GM19324 (cell line): ENCODE measurements around the gene CS.

Experiments used
- ATAC-seq: cut with Tn5 transposase; IDR thresholded peaks from one replicate; pipeline ENCODE4 v1.9.1; 2021; ENCODE audit warnings: mild to moderate bottlenecking, moderate library complexity; ENCODE audit not compliant: unreplicated experiment, low FRiP score

CS gene

DNA sequence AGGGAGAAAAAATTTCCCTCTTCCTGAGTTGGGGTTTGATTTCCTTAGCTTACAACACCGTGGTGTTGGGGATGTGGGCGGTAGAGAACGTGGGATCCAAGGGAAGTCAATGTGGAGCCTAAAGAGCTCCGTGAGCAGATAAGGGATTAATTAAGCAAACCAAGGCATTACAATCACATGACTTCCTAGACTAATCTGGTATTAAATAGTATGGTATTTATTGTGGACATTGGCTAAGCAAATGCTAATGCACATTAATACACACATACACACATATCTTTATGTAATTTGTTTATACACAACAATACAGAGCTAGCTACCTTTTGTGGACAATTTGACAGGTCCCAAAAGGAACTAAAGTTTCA, 77.6 kb downstream of the CS start:
- ATAC-seq: no peak

DNA sequence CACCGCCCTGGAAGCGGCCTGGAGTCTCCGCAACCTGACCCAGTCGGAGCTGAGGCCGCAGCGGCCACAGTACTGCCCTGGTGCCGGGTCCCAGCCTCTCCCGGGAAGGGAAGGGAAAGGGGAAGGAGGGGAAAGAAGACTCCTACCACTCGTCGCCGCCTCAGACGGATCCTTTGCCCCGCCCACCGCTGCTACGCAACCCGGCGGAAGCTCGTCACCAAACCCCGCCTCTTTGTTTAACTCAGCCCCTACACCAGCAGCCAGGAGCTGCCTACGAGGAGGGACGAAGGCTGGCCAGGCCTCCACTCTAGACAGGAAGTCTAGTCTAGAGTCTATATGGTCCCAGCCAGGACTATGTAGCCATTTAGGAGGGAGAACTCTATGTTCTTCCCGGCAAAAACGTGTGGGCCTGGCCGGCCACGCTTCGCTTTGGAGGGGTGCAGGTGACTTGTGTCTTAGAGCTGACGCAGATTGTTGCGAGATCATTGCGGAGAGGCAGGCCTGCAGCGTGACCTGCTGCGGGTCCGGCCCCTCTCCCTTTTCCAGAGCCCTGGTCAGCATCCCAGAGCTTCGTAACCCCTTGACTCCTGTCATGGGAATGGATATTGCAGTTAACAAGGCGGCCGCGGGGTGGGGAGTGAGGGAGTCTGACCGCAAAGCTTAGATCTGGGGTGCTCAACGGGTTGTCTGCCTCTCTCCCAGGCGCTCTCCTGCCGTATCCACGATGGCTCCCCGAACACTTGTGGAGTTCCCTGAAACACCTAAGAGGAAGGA, 78.2 kb downstream of the CS start, which contains the start of gene RNF41:
Gene RNF41, minus strand, starts transcription at position 166 of the 774 bp plus-strand sequence. CDS start 7,875 bp downstream, outside the sequence.
- peak; percentile 78 for ATAC-seq
